HTERT RPE-1 (cell line): ENCODE measurements around the gene ADGRL3.
"Not testable (repeated sequence)": the region's sequence is repeated elsewhere in the genome, so short reads cannot be mapped to it uniquely, and the experiment has no call there.

ENCODE experiments used
- in situ Hi-C: fragments of 300-500 bp; cut with MboI; formaldehyde crosslinking; loops from 4 replicates; pipeline ENCODE4 v1.14.3; 2020; ENCODE audit warnings: low sequenced_read_pairs

Gene ADGRL3

DNA sequence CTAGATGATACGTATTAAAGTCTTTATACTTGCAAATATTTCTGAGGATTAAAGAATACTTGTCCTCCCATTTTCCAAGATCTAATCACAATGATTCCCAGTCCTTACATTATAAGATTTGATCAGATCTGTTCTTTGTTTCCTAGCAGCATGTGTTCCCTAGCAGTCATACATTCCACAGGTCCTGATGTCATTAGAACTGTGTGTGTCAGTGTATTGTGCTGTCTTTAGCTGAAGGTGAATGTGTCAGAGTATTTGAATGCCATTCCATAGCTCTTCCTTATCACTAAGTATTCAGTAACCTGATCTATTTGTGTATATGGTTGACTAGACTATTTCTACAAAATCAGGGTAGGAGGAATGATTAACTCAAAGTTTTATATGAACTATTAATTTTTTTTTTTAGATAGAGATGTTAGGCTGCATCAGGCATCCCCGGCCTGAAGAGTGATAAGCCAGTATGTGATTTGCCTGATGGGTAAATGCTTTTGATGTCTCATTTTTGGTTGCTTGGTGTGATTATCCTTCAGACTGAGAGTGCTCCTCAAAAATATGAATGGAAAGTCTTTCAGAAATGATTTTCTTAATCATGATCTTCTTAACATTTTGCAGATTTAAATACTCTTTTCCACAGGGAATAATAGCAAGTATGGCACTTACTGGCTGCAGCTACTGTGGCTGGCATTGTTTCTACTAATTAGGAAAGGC lies 4.4 kb downstream of the ADGRL3 start:
- in situ Hi-C loops = no loop called here

- in situ Hi-C loops = no loop called here
Measured at GRCh38 chr4:61205066-61205465, 4.9 kb downstream of the ADGRL3 start.

- in situ Hi-C loops = not testable (repeated sequence)
Measured at GRCh38 chr4:61207156-61207555, 7.0 kb downstream of the ADGRL3 start.

DNA sequence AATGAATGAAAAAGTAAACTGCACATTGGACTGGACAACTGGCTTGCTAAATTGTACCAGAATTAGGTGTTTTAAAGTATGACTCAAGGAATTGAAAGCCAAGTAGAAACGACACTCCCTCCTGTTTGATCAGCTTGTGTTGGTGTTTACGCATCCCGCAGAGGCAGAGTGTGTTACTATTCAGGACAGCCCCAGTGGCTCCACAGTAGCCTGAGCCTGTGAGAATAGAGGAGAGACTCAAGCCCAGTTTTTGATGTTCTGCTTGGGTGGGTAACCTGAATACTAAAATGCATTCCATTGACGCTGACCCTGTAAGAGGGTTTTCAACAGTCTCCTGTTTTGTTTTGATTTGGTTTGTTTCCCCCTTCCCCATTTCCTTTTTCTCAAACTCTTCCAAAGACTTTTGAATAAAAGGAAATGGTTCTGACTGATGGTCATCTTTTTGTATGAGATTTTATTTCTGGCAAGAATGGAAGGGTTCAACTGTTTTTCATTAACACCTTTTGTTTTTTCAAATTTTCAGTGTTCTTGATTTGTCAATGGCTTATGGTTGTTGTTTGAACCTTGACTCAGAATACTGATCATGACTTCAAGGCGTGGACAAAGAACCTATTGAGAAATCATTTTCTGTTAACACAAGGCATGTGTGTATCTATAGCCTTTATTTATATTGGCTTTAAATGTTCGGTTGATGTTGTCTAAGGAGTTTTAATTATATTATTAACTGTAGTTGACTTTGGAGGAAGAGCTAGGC lies 10.2 kb downstream of the ADGRL3 start:
- in situ Hi-C loops = no loop called here

GRCh38 chr4:61211781-61212180 lies 11.7 kb downstream of the ADGRL3 start:
- in situ Hi-C loops = no loop called here

GRCh38 chr4:61212788-61213187 lies 12.7 kb downstream of the ADGRL3 start:
- in situ Hi-C loops = no loop called here

GRCh38 chr4:61214680-61215079 lies 14.6 kb downstream of the ADGRL3 start:
- in situ Hi-C loops = no loop called here

GRCh38 chr4:61217222-61217621 lies 17.1 kb downstream of the ADGRL3 start:
- in situ Hi-C loops = no loop called here

GRCh38 chr4:61220556-61220955 lies 20.4 kb downstream of the ADGRL3 start:
- in situ Hi-C loops = no loop called here

DNA sequence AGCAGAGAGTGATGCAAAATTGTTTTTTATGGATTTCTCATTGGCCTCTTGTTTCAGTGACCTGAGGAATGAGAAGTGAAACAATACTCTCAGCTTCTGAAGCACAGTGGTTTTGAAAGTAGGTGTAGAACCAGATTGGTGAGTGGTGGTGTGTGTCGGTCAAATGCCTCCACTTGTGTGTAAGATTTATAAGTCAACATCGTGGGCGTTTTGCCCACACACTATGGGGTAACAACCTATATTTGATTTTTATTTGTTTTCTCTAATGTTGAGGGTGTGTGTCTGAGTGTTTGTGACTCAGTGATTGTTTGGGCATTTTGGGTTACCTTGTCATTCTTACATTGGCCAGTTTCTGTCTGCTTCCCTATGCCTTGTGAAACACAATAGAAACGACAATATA lies 23.3 kb downstream of the ADGRL3 start:
- in situ Hi-C loops = no loop called here

GRCh38 chr4:61224573-61224972 lies 24.4 kb downstream of the ADGRL3 start:
- in situ Hi-C loops = no loop called here

DNA sequence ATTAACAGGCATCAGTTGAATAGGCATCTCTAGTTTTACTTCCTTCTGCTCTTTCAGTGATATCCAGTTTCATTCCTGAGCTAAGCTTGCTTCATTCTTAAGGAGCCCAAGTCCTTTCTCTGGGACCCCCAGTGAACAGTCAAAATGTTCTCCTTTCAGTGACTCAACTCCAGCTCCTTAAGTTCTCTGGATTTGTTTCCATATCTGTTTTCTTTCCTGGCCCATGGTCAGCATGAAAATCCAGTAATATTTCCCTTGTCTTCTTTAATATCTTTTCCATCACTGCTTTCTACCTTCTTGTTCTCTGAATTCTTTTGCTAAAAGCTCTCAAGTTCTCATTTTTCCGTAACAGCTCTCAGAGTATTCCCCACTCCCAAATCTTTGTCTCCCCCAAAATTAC lies 25.5 kb downstream of the ADGRL3 start:
- in situ Hi-C loops = no loop called here

DNA sequence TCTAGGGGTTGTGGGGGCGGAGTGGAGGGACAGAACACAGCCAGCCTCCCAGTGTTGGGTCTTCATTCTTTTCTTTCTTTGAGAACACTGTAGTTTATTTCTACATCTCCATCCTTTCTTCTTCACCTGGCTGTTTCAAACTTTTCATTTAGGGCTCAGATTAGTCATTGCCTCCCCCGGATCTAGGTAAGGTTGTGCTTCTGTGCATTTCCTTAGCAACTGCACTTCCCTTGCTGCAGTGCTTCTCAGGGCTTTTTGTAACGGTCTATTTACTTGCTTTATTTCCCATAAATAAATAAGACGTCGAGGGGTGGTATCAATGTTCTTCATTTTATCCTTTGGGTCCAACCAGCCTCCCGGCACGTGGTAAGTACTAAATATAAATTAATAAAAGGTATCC lies 31.3 kb downstream of the ADGRL3 start:
- in situ Hi-C loops = no loop called here

DNA sequence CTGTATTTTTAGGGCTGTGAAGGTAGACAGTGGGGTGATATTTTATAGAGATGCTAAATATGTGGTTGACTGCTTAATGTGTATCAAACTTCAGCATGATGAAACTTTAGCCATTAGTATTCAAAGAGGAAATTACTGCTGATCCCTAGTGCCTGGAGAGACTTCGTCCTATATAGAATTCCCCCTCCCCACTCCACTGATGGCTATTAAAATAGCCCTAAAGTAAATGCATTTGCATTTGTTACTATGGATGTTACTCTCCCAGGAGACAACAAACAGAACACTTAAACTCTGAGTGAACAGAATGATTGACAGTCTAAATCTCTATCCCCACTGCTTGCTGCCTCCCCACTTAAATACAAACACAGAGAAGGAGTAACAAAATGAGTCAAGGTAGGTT lies 39.1 kb downstream of the ADGRL3 start:
- in situ Hi-C loops = no loop called here

- in situ Hi-C loops = no loop called here
Measured at GRCh38 chr4:61243962-61244361, 43.8 kb downstream of the ADGRL3 start.

DNA sequence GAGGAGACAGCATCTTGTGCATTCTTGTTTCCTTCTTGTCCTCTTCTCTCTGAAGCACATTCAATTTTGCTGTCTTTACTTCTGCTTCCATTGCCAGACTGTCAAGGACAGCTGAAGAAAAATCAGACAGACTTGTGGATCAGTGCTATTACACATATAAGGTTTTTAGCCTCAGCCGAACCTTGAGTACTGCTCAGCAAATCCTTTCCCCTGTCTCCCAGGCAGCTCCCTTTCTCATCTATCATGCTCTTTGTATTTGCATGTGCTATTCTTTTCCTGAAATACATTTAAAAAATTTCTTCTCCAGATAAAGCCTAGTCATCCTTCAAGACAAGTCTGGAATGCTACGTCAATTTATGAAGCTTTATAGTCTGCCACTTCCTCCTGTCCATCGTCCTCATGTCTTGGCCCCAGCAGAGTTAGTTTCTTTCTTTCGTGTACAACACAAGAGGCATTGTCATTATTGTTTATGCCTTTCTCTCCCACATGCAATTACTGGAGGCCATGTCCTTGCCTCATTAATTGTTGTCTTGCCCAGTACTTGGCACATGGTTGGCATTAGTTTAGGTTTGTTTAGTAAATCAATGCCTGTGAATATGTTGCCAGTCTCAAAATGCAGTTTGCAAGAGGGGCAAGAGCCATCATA lies 45.1 kb downstream of the ADGRL3 start:
- in situ Hi-C loops = no loop called here

- in situ Hi-C loops = no loop called here
Measured at GRCh38 chr4:61246034-61246433, 45.9 kb downstream of the ADGRL3 start.

DNA sequence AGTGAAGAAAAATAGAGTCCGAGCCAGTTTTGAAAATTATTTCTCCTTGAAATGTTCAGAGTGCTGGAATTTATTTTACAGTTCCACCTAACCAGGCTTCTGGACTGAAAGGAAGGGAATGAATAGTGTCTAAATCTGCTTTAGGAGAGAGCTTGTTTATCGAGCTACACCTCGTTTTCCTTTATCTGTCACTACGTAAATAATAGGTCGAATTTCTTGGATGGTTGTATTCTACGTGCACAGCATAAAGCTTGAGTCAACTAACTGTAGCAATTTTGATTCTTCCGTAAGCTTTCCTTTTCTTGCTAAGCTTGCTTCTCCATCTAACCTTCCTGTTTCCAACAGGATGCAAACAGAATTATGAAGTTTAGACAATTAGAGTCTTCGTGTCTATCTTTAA lies 48.6 kb downstream of the ADGRL3 start:
- in situ Hi-C loops = no loop called here

DNA sequence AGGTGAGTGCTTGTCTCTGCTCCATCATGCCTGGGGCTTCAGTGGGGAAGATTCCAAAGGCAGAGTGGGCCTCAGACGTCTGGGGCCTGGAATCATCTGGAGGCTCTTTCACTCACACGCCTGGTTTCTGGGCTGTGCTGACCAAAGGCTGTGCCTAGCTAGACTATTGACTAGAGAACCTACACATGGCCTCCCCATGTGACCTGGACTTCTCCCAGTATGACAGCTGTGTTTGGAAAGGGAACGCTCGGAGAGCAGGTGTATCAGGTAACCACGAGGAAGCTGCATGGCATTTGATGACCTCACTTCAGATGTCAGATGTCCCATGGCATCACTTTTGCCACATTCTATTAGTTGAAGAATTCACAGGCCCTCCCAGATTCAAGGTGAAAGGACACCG lies 51.0 kb downstream of the ADGRL3 start:
- in situ Hi-C loops = no loop called here

DNA sequence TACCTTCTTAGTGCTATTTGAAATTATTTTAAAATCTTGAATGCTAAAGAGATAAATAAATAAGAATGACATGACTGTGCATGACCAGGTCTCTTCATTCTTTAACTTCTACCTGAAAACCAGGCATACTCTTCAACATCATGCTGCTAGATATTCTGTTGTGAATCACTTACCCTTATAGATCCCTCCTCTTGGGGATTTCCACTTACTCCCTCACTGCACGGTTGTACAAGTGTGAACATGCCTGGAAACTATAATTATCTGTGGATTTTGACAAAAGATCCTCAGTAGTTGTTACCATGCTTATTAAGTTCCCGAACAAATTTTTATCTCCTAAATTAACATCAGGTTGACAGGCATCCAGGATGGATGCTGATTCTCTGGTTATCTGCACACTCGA lies 54.3 kb downstream of the ADGRL3 start:
- in situ Hi-C loops = no loop called here

- in situ Hi-C loops = no loop called here
Measured at GRCh38 chr4:61273233-61273632, 73.1 kb downstream of the ADGRL3 start.

GRCh38 chr4:61274286-61274685 lies 74.2 kb downstream of the ADGRL3 start:
- in situ Hi-C loops = no loop called here
